ENCODE measurements around the gene PTGFRN.

PTGFRN gene

GRCh38 chr1:116948046-116948445 lies 38.3 kb downstream of the PTGFRN start:
- Histone ChIP-seq H3K27me3 (ENCODE audit: insufficient read depth, poor library complexity, severe bottlenecking) (no peaks in the 10 kb centered on the region), H3K4me1 (ENCODE audit: insufficient read depth, poor library complexity, severe bottlenecking) (no peaks in the 10 kb centered on the region), H3K36me3 (ENCODE audit: low read depth) (peaks cover 89% of the 10 kb centered on the region), H3K27ac (ENCODE audit: poor library complexity, severe bottlenecking) (no peak overlapping the region), H3K9me3 (ENCODE audit: severe bottlenecking) (no peaks in the 10 kb centered on the region), H3K4me3 (ENCODE audit: severe bottlenecking) (no peak overlapping the region)
- no peak for TF ChIP-seq CTCF (IDR thresholded peaks at IDR 0.05; ENCODE audit: poor library complexity, severe bottlenecking)
- no peak for ATAC-seq (ENCODE audit: low read depth)
- no peak for DNase-seq (ENCODE audit: low spot score)

GRCh38 chr1:116948642-116949041 lies 38.9 kb downstream of the PTGFRN start:
- Histone ChIP-seq H3K27me3 (ENCODE audit: insufficient read depth, poor library complexity, severe bottlenecking) (no peaks in the 10 kb centered on the region), H3K27ac (ENCODE audit: poor library complexity, severe bottlenecking) (no peak overlapping the region), H3K36me3 (ENCODE audit: low read depth) (peaks cover 87% of the 10 kb centered on the region), H3K9me3 (ENCODE audit: severe bottlenecking) (no peaks in the 10 kb centered on the region), H3K4me1 (ENCODE audit: insufficient read depth, poor library complexity, severe bottlenecking) (no peaks in the 10 kb centered on the region), H3K4me3 (ENCODE audit: severe bottlenecking) (no peak overlapping the region)
- ATAC-seq (ENCODE audit: low read depth), result no peak
- no peak for TF ChIP-seq CTCF (IDR thresholded peaks at IDR 0.05; ENCODE audit: poor library complexity, severe bottlenecking)
- no peak for DNase-seq (ENCODE audit: low spot score)

GRCh38 chr1:116949213-116949985 lies 39.7 kb downstream of the PTGFRN start:
- H3K4me3 ChIP-seq (ENCODE audit: severe bottlenecking), result no peak overlapping the region
- no peak for ATAC-seq (ENCODE audit: low read depth)
- H3K36me3 ChIP-seq (ENCODE audit: low read depth), result peaks cover 82% of the 10 kb centered on the region
- H3K9me3 ChIP-seq (ENCODE audit: severe bottlenecking), result no peaks in the 10 kb centered on the region
- H3K4me1 ChIP-seq (ENCODE audit: insufficient read depth, poor library complexity, severe bottlenecking), result no peaks in the 10 kb centered on the region
- DNase-seq (ENCODE audit: low spot score), result no peak
- TF ChIP-seq CTCF (IDR thresholded peaks at IDR 0.05; ENCODE audit: poor library complexity, severe bottlenecking), result no peak
- no peaks in the 10 kb centered on the region for H3K27me3 ChIP-seq (ENCODE audit: insufficient read depth, poor library complexity, severe bottlenecking)
- H3K27ac ChIP-seq (ENCODE audit: poor library complexity, severe bottlenecking), result no peak overlapping the region

GRCh38 chr1:116950517-116951199 lies 40.9 kb downstream of the PTGFRN start:
- H3K9me3 ChIP-seq (ENCODE audit: severe bottlenecking), result no peaks in the 10 kb centered on the region
- no peaks in the 10 kb centered on the region for H3K27me3 ChIP-seq (ENCODE audit: insufficient read depth, poor library complexity, severe bottlenecking)
- DNase-seq (ENCODE audit: low spot score) (no peak), ATAC-seq (ENCODE audit: low read depth) (no peak)
- no peak overlapping the region for H3K4me3 ChIP-seq (ENCODE audit: severe bottlenecking)
- no peak overlapping the region for H3K27ac ChIP-seq (ENCODE audit: poor library complexity, severe bottlenecking)
- TF ChIP-seq CTCF (IDR thresholded peaks at IDR 0.05; ENCODE audit: poor library complexity, severe bottlenecking), result no peak
- peaks cover 85% of the 10 kb centered on the region for H3K36me3 ChIP-seq (ENCODE audit: low read depth)
- H3K4me1 ChIP-seq (ENCODE audit: insufficient read depth, poor library complexity, severe bottlenecking), result no peaks in the 10 kb centered on the region

Measured in RWPE2 (cell line).